GM12891 (cell line): ENCODE results near the gene PSPN. TPM values are rescaled to one million over a fixed set of nuclear protein-coding genes. Genes with fewer than 3 reads are reported as not detected.

Experiments used
- DNase-seq: peaks from one replicate; pipeline ENCODE4 v3.0.0; 2011; ENCODE audit warnings: low spot score; ENCODE audit not compliant: insufficient read length
- FAIRE-seq: peaks from 2 replicates; lab custom pipeline; 2011; peaks lifted over from hg19 to GRCh38; lab: Jason Lieb, UNC
- PAX5 ChIP-seq: IDR thresholded peaks from 2 replicates; pipeline ENCODE4 v1.6.1; 2011; ENCODE audit warnings: low read length, moderate library complexity, mild to moderate bottlenecking; ENCODE audit not compliant: insufficient read depth, severe bottlenecking
- POLR2A ChIP-seq: IDR thresholded peaks from 2 replicates; pipeline ENCODE4 v1.6.1; 2011; ENCODE audit warnings: low read depth, low read length, control low read depth
- POLR2AphosphoS5 ChIP-seq: IDR thresholded peaks from 2 replicates; pipeline ENCODE4 v1.6.1; 2011; ENCODE audit warnings: low read depth, low read length, control low read depth
- POU2F2 ChIP-seq: IDR thresholded peaks from 2 replicates; pipeline ENCODE4 v1.6.1; 2011; ENCODE audit warnings: low read depth, mild to moderate bottlenecking, control low read depth, low read length, moderate library complexity
- SPI1 ChIP-seq: IDR thresholded peaks from 2 replicates; pipeline ENCODE4 v1.6.1; 2011; ENCODE audit warnings: low read depth, low read length, control low read depth
- TAF1 ChIP-seq: IDR thresholded peaks from 2 replicates; pipeline ENCODE4 v1.6.1; 2011; ENCODE audit warnings: low read depth, low read length, control low read depth
- polyA plus RNA-seq: library from polyadenylated mRNA; unstranded; fragments of >200 nt; gene quantifications from one replicate; pipeline ENCODE4 v1.2.1, GENCODE V29; 2012; ENCODE audit warnings: low read depth, missing spikeins, inconsistent platforms; ENCODE audit not compliant: missing spikeins

Gene PSPN, protein sequence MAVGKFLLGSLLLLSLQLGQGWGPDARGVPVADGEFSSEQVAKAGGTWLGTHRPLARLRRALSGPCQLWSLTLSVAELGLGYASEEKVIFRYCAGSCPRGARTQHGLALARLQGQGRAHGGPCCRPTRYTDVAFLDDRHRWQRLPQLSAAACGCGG
- 0.64 TPM for polyA plus RNA-seq

DNA sequence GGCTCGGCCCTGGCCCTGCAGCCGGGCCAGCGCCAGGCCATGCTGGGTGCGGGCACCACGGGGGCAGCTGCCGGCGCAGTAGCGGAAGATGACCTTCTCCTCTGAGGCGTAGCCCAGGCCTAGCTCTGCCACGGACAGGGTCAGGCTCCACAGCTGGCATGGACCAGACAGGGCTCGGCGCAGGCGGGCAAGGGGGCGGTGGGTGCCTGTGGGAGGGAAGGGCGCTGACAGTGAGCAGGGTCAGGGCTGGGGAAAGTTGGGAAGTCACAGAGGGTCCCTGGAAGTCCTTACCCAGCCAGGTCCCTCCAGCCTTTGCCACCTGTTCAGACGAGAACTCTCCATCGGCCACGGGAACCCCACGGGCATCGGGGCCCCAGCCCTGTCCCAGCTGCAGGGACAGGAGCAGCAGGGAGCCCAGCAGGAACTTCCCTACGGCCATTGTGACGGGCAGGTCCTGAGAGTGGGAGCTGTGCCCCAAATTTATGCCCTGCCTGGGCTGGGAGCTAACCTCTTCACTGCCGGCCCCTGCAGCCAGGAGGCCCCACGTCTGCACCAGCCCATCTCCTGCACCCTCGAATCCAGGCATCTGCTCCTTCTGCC is at the start of gene PSPN:
Gene PSPN, minus strand, starts transcription at position 523 of the 600 bp plus-strand sequence. Its CDS starts 84 bp downstream, at position 439.
- FAIRE-seq (no peak), DNase-seq (no peak)
- no peak for TF ChIP-seq TAF1
- TF ChIP-seq POU2F2 = no peak
- no peak for TF ChIP-seq SPI1
- TF ChIP-seq POLR2AphosphoS5 = no peak
- no peak for TF ChIP-seq POLR2A
- no peak for TF ChIP-seq PAX5

DNA sequence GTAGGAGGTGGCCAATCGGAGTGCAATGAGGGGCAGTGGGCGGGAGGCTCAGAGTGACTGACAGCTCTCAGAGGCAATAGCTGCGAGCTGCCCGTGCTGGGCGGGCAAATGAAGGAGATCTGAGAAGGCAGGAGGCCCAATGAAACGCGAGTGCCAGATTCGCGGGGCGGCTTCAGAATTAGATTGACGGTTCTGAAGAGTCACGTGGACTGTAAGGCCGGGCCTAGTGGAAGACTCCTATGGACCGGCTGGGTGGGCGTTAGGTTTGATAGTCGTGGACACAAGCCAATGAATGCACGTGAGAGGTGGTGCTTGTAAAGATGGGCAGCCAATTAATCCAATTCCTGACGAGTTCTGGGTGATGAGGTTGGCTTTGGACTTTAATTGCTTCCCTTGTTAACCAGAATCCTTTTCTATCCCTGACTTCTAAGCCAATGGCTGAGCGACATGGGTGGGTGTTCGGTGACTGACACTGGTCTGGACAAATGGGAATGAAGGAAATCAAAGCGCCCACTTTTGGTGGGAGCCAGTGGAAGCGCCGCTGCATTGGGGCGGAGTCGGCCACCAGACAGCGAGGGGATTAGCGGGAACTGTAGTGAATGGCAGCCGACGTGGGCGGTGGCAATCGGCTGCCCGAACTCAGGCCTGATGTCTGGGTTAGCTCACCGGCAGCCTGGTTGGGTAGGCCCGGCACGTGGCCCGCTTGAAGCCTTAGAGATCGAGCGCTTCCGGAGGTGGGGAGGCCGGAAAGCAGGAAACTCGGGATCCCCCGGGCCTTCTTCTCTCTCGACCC is 49.4 kb upstream of the PSPN start:
- peak; percentile 99 for DNase-seq
- peak; percentile 100 for FAIRE-seq
- 0 out of 2 replicates have a peak, but pooled peaks have one; percentile 34 for TF ChIP-seq POLR2A
- no peak; the same call in 1 of the 2 replicates for TF ChIP-seq POU2F2

DNA sequence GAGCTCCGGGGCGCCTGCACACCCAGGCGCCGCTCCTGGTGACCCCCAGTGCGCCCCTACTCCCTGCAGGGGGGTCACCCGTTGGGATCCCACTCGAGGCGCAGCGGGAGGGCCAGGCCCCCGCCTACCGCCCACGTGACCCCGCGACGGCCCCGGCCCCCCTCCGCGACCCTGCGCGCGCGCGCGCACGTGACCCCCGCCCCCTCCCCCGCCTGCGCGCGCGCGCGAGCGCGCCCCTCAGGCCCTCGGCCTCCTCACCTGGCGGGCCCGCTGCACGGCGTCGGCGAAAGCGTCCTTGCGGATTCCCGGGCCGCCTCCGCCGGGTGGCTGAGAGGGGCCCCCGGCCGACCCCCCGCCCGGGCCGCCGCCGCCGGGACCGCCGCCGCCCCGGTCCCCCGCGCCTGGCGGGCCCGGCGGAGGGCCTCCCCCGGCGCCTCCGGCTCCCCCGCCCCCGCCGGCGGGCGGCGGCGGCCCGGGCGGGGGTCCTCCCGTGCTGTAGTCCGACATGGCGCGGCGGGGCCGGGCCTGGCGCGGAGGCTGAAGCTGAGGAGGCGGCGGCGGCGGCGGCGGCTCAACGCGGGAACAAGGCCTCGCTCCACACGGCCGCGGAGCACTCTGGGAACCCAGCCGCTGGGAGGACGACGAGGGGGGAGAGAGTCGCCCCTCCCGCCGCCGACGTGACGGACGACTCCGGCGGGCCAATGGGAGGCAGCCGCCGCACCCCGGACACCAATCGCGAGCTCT is 48.6 kb upstream of the PSPN start, which contains the start of gene KHSRP:
Gene KHSRP, minus strand, starts transcription at position 617 of the 744 bp plus-strand sequence. Its CDS starts 110 bp downstream, at position 507.
- FAIRE-seq (no peak), DNase-seq (no peak)
- no peak for TF ChIP-seq SPI1
- no peak for TF ChIP-seq POLR2AphosphoS5
- TF ChIP-seq PAX5 = no peak
- no peak for TF ChIP-seq POU2F2
- TF ChIP-seq POLR2A = no peak
- no peak for TF ChIP-seq TAF1

DNA sequence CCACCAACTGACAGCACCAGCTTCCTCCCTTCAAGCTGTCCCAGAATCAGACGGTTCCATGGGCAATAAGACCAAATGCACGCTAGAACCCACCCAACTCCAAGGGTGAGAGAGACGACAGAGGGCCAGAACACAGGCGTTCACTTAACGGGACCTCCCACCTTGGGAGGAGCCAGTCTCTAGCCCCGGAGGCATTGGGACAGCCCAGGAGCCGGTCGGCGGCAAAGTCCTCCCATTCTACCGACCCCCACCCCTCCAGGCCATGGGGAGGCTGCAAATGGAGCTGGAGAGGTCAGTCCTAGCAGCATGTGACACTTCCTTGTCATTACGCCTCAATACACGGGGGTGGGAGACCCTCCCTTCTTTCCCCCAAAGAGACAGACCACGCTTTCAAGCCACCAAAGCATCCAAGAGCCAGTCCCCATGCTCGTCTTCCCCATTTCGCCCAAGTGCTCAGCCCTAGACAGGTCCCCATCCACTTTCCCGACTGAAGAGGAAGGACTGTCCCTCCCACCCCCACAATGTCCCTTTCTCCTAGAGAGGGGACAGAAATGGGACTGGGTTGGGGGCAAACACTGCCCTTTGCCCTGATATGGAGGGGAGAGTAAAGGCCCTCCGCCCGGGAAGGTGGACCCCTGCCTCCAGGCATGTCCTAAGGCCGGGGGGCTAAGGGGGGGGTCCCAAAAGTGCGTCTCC is 47.9 kb upstream of the PSPN start:
- DNase-seq (no peak), FAIRE-seq (peak; percentile 77)
- TF ChIP-seq POU2F2 (no peak), SPI1 (no peak), TAF1 (no peak), POLR2AphosphoS5 (no peak; the same call in 1 of the 2 replicates)

DNA sequence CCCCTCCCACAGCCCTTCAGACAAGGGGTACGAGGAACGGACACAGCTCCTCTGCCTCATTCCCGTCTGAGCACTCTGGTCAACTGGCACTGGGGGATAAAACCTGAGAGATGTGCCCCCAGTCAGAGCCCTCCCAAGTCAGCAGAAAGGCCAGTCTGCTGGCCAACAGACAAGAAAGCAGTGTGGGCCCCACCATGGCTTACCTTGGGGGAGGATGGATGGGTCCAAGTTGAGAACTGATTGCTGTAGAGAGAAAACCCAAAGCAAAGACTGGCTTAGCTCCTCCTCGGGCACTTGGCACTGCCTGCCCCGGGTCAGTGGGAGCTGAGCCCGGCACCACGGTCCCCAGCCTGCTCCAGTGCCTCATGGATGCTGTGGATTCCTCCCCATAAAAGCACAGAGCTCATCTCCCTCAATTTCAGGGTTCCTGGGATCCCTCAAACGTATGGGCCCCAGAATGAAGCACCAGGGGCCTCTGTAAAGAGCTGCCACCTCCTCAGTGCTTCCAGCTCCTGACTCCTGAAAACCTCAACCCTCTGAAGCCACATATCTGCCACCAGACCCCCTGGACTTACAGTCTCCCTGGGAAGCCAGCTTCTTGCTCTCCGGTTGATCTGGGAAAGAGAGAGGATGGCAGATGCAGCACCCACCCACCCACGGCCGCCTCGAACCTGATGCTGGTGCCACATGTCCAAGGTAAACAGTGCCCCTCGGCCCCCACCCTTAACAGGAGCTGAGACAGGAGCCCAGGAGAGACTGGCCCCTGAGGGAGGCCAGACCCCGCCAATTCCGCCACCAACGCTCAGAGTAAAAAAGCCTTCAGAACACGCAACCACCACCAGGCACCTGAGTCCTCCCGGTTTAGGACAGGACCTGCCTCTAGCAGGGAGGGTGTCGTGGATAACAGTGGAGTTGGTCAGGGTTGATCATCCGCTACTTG is 45.6 kb upstream of the PSPN start:
- TF ChIP-seq PAX5 (no peak), TAF1 (no peak), POLR2A (no peak)
- no peak for FAIRE-seq

DNA sequence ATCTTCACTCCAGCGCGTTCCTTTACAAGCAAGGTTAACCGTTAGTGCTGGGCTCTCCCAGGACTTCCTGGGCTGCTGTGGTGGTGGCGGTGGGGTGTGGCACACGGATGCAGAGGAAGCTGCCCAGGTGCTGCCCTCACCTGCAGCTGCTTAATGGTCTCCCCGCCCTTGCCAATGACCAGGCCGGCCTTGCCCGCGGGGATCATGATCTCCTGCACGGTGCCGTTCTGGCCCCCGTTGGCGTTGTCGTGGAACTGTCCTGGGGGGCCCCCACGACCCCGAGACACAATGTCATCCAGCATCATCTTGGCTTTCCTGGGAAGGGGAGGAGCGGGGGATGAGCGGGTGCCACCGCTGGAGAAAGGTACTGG is 42.8 kb upstream of the PSPN start:
- no peak for DNase-seq
- no peak for FAIRE-seq
- TF ChIP-seq PAX5 = no peak
- TF ChIP-seq TAF1 = no peak
- TF ChIP-seq POU2F2 = no peak
- no peak for TF ChIP-seq SPI1
- no peak for TF ChIP-seq POLR2A
- no peak for TF ChIP-seq POLR2AphosphoS5

More for the DNA sequence above, 45.6 kb upstream of the PSPN start:
- DNase-seq = no peak

DNA sequence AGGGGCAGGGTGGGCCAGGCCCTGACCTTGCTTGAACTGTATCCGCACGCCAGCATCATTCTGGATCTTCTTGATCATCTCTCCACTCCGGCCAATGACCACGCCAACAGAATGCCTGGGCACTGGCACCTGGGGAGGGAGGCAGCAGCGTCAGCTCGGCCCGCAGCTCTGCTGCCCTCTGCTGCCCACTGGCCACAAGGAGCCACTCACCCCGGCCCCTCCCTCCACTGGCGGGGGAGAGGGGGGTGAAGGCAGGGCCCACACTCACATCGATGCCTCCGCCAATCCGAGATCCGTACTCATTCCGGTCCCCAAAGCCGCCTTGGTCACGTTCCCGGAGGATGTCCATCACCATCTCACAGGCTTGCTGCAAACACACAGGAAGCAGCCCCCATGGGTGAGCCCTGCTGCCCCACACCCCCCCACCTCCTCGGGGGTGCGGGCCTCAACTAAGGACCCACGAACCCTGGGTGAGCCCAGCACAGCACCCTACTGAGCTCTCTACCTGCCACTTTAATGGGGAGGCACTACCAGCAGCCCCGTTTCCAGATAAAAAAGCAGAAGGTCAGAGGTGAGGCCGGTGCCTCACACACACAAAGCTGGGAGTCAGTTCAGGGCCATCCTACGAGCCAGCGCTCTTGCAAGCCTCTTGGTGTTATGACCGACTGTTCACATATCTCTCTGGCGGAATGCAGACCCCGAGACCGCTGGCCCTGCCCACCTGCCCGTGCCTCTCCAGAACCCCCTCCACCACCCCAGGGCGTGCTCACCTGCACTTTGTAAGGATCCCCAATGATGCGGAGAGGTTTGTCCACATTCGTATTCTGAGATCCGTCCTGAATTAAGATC is 42.2 kb upstream of the PSPN start:
- TF ChIP-seq POLR2A (peak; percentile 6; the same call in 1 of the 2 replicates), PAX5 (no peak), POLR2AphosphoS5 (peak; percentile 19)
- no peak for DNase-seq
- FAIRE-seq = no peak
